Panc1 (cell line): ENCODE results near the gene RPS6KA4. TPM values are rescaled to one million over a fixed set of nuclear protein-coding genes. Genes with fewer than 3 reads are reported as not detected.

Experiments
- ATAC-seq: fragments of 200-7000 bp; cut with Tn5 transposase; 2 replicates; pipeline ENCODE4 v1.9.1; 2020; ENCODE audit warnings: mild to moderate bottlenecking, moderate library complexity
- BruUV-seq: library from RNA; stranded (reverse); fragments of 400-500 nt; replicated peaks from 2 replicates; lab custom pipeline; 2021; lab: Mats Ljungman, UMichigan
- CTCF ChIA-PET: fragments of 300-600 bp; sonication (Branson Sonifier 250); formaldehyde crosslinking; loops from one replicate; lab custom pipeline; 2022; ENCODE audit warnings: antibody characterized with exemption; lab: Charles Lee
- POLR2A ChIA-PET: fragments of 300-600 bp; sonication (Branson Sonifier 250); formaldehyde crosslinking; loops from one replicate; lab custom pipeline; 2022; ENCODE audit warnings: antibody characterized with exemption; lab: Charles Lee
- DNase-seq: peaks from one replicate; pipeline ENCODE4 v3.0.0-alpha.2; 2010; ENCODE audit warnings: low read depth, low spot score
- H3K27ac ChIP-seq: 2 replicates; pipeline ENCODE4 v1.5.1; 2011; ENCODE audit warnings: mild to moderate bottlenecking, low read length, inconsistent platforms
- H3K27me3 ChIP-seq: fragments of 200-500 bp; sonication (Bioruptor generic); 2 replicates; pipeline ENCODE4 v1.6.0; 2014; ENCODE audit warnings: low read length, inconsistent platforms; ENCODE audit not compliant: control insufficient read depth, insufficient read depth
- H3K36me3 ChIP-seq: fragments of 200-500 bp; sonication (Bioruptor generic); 2 replicates; pipeline ENCODE4 v1.5.1; 2014; ENCODE audit warnings: inconsistent platforms, mild to moderate bottlenecking, low read length, moderate library complexity; ENCODE audit not compliant: control insufficient read depth, insufficient read depth
- H3K4me1 ChIP-seq: 2 replicates; pipeline ENCODE4 v1.5.1; 2011; ENCODE audit warnings: inconsistent platforms, mild to moderate bottlenecking, low read length, moderate library complexity; ENCODE audit not compliant: control insufficient read depth, insufficient read depth
- H3K4me3 ChIP-seq, 2 experiments: 2 replicates each; pipeline ENCODE4 v1.5.1; 2011 to 2012; ENCODE audit warnings: low read depth in 2 of 2, low read length in 2 of 2, mild to moderate bottlenecking in 2 of 2, inconsistent platforms in 1 of 2, moderate library complexity in 1 of 2
- H3K9me3 ChIP-seq: fragments of 200-500 bp; sonication (Bioruptor generic); 2 replicates; pipeline ENCODE4 v1.5.1; 2014; ENCODE audit warnings: low read depth, mild to moderate bottlenecking, inconsistent platforms, low read length, moderate library complexity; ENCODE audit not compliant: control insufficient read depth, insufficient read depth
- CTCF ChIP-seq: fragments of 450-650 bp; IDR thresholded peaks from 2 replicates; pipeline ENCODE4 v1.5.1; 2017; ENCODE audit warnings: mild to moderate bottlenecking
- POLR2AphosphoS5 ChIP-seq: IDR thresholded peaks from 2 replicates; pipeline ENCODE4 v1.6.1; 2012; ENCODE audit warnings: mild to moderate bottlenecking, low read depth, low read length, moderate library complexity
- REST ChIP-seq, 2 experiments: IDR thresholded peaks; 2 replicates each; pipeline ENCODE4 v1.6.1; 2011 to 2012; ENCODE audit warnings: low read depth in 2 of 2, control low read depth in 1 of 2, low read length in 1 of 2, mild to moderate bottlenecking in 1 of 2, moderate library complexity in 1 of 2; ENCODE audit not compliant: insufficient read depth in 1 of 2
- SIN3A ChIP-seq: IDR thresholded peaks from 2 replicates; pipeline ENCODE4 v1.6.1; 2012; ENCODE audit warnings: low read depth, mild to moderate bottlenecking, low read length, moderate library complexity, borderline replicate concordance; ENCODE audit not compliant: insufficient read depth
- TCF7L2 ChIP-seq: IDR thresholded peaks from 2 replicates; pipeline ENCODE4 v1.6.1; 2011; ENCODE audit warnings: mild to moderate bottlenecking, low read depth, low read length, inconsistent platforms
- in situ Hi-C: cut with HindIII; loops from 2 replicates; pipeline ENCODE4 v1.10.0; 2016; ENCODE audit warnings: low sequenced_read_pairs, low pct_unique_long_range_greater_than_20kb
- intact Hi-C: fragments of 100-400 bp; cut with micrococcal nuclease; formaldehyde crosslinking; loops from one replicate; pipeline ENCODE4 v1.10.0; 2022; ENCODE audit not compliant: unreplicated experiment
- total RNA-seq: library from RNA; stranded (reverse); gene quantifications from one replicate; pipeline ENCODE4 v1.2.1, GENCODE V29; 2021; ENCODE audit not compliant: unreplicated experiment

Gene RPS6KA4
- total RNA-seq, 1 experiment from 2014 or later, result 74.0 TPM

DNA sequence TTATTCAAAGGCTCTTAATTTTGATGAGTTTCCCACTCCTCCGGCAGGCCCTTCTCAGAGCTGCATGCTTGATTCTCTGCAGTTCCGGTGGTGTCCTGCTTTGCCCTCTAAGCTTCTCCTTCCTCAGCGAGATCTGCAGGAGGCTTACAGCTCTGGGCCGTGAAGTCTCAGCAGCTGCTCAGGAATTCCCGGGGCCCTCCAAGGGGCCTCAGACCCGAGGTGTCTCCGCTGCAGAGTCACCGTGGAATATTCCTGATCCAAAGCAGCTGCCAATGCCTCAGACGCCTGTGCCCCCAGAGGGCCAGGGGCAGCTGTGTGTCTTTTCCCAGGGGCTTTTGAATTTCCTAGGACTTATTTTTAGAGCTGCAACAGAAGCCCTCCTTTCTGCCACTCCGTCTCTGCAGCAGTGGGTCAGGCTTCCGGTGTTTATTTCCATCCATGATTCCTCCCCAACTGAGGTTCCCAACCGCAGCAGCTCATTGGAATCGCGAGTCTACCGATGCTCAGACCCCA, 37.2 kb downstream of the RPS6KA4 start:
- intact Hi-C loops (no loop called here), in situ Hi-C loops (no loop called here)
- POLR2A ChIA-PET, result interaction anchor here (0.6 kb wide), 1 partner anchor 381 kb away, joined by 3 read pairs; no protein-coding TSS in a partner anchor
- ATAC-seq (no peak; the same call in 1 of the 2 replicates), DNase-seq (no peak)
- Histone ChIP-seq H3K27me3 (no peaks in the 10 kb centered on the region), H3K4me1 (no peaks in the 10 kb centered on the region), H3K36me3 (no peaks in the 10 kb centered on the region), H3K9me3 (no peaks in the 10 kb centered on the region), H3K4me3 (no peak overlapping the region), H3K27ac (no peak overlapping the region)
- CTCF ChIA-PET, result interaction anchor here (0.7 kb wide), 1 partner anchor 293 kb away, joined by 3 read pairs; no protein-coding TSS in a partner anchor
- TF ChIP-seq CTCF (no peak), TCF7L2 (no peak), SIN3A (no peak), REST (IDR thresholded peaks at IDR 0.05; ENCODE audit: insufficient read depth in 1 of 2, low read depth in 2 of 2, low read length in 1 of 2) (no peak), POLR2AphosphoS5 (no peak)
- no TSS peak for BruUV-seq

DNA sequence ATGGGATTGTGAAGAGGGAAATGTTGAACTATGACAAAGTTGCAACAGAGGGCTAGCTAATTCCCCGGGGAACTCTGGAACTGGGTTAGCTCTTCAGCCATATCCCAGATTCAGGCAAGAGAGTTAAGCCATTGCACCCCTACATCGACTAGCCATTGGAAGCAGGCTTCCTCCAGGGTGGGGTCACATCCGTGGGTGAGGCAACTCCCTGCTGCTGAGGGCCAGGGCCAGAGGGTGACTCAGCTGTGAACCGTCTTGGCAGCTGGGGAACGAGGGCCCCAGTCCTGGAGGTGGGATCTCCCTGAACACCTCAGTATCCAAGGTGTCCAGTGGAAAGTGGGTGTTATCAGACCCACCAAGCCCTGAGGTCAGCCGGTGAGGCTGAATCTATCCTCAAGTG, 41.1 kb downstream of the RPS6KA4 start:
- Histone ChIP-seq H3K36me3 (no peaks in the 10 kb centered on the region), H3K9me3 (no peaks in the 10 kb centered on the region), H3K4me1 (no peaks in the 10 kb centered on the region), H3K27ac (no peak overlapping the region), H3K4me3 (no peak overlapping the region), H3K27me3 (peaks cover 2% of the 10 kb centered on the region; the same call in 1 of the 2 replicates)
- DNase-seq (no peak), ATAC-seq (no peak)
- intact Hi-C loops, result no loop called here
- CTCF ChIA-PET, result no interaction called here
- no TSS peak for BruUV-seq
- in situ Hi-C loops, result no loop called here
- TF ChIP-seq CTCF, result no peak
- no peak for TF ChIP-seq REST (IDR thresholded peaks at IDR 0.05; ENCODE audit: insufficient read depth in 1 of 2, low read depth in 2 of 2, low read length in 1 of 2)
- no peak for TF ChIP-seq SIN3A
- no peak for TF ChIP-seq TCF7L2
- no peak for TF ChIP-seq POLR2AphosphoS5
- POLR2A ChIA-PET, result no interaction called here
